ENCODE results near the gene TRIM44. TPM values are rescaled to one million over a fixed set of nuclear protein-coding genes. Genes with fewer than 3 reads are reported as not detected.

TRIM44 gene
- total RNA-seq, 3 donors from 2014 or later (not counting 1 experiment from before 2014, with no cell fraction given): 47.0 to 62.6 (median 51.9) TPM

GRCh38 chr11:35820614-35821013 lies 158.0 kb downstream of the TRIM44 start:
- Mint-ChIP-seq H3K27me3 (ENCODE audit: low read depth in 2 of 2) (peaks cover 0 to 3% of the 10 kb centered on the region in 2 donors), H3K9me3 (no peaks in the 10 kb centered on the region), H3K4me1 (peaks cover 12 to 14% of the 10 kb centered on the region in 2 donors), H3K36me3 (no peaks in the 10 kb centered on the region), H3K4me3 (no peak overlapping the region), H3K27ac (no peak overlapping the region)
- no peak for DNase-seq
- Histone ChIP-seq H3K9me3 (ENCODE audit: control insufficient read depth, insufficient read depth, low read length) (no peaks in the 10 kb centered on the region), H3K27me3 (ENCODE audit: control insufficient read depth, insufficient read depth, low read length) (no peaks in the 10 kb centered on the region), H3K4me3 (ENCODE audit: low read length) (no peak overlapping the region), H3K4me1 (ENCODE audit: control insufficient read depth, insufficient read depth, low read length) (peaks cover 9% of the 10 kb centered on the region), H3K27ac (ENCODE audit: low read length) (no peak overlapping the region), H3K36me3 (ENCODE audit: control insufficient read depth, insufficient read depth, low read length) (no peaks in the 10 kb centered on the region)
- TF ChIP-seq, protein P1, sequence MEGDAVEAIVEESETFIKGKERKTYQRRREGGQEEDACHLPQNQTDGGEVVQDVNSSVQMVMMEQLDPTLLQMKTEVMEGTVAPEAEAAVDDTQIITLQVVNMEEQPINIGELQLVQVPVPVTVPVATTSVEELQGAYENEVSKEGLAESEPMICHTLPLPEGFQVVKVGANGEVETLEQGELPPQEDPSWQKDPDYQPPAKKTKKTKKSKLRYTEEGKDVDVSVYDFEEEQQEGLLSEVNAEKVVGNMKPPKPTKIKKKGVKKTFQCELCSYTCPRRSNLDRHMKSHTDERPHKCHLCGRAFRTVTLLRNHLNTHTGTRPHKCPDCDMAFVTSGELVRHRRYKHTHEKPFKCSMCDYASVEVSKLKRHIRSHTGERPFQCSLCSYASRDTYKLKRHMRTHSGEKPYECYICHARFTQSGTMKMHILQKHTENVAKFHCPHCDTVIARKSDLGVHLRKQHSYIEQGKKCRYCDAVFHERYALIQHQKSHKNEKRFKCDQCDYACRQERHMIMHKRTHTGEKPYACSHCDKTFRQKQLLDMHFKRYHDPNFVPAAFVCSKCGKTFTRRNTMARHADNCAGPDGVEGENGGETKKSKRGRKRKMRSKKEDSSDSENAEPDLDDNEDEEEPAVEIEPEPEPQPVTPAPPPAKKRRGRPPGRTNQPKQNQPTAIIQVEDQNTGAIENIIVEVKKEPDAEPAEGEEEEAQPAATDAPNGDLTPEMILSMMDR (IDR thresholded peaks at IDR 0.05): no peak
- 97% methylated on average over 5 of the region's 5 CpGs for WGBS (ENCODE audit: insufficient coverage)
- intact Hi-C loops (cut with micrococcal nuclease): no loop called here
- ATAC-seq: no peak

DNA sequence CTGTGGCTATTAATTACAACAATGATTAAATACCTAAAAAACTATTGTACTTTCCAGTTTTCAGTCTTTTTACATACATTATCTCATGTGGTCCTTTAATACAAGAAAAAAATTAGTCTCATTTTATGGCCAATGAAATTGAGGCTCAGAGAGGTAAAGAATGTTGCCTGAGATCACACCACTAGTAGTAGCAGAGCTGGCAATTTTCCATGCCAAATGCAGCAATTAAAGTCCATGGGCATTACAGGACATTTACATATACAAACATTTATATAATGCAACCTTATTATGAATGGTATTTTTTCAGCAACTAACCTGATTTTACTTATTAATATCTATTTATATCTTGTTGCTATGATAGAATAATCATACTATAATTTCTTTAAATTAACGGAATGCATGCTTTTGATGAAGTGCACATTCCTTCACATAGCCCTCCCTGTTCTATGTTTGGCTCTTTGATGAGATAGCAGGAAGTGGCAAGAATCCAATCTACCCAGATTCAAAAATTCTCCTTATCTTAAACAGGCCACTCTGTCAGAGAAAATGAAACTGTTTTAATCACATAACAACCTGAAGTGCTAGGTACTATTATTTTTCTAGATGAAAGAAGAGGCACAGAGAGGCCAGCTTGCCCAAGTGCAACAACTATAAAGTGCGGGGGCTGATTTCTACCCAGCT lies 160.4 kb downstream of the TRIM44 start:
- no peaks in the 10 kb centered on the region for H3K27me3 ChIP-seq (ENCODE audit: control insufficient read depth, insufficient read depth, low read length)
- ATAC-seq: no peak
- H3K27ac ChIP-seq (ENCODE audit: low read length): no peak overlapping the region
- H3K9me3 Mint-ChIP-seq: no peaks in the 10 kb centered on the region
- H3K4me3 ChIP-seq (ENCODE audit: low read length): no peak overlapping the region
- H3K36me3 Mint-ChIP-seq: no peaks in the 10 kb centered on the region
- DNase-seq: no peak
- H3K27me3 Mint-ChIP-seq (ENCODE audit: low read depth in 2 of 2): peaks cover 0 to 3% of the 10 kb centered on the region in 2 donors
- no peaks in the 10 kb centered on the region for H3K9me3 ChIP-seq (ENCODE audit: control insufficient read depth, insufficient read depth, low read length)
- TF ChIP-seq, protein P1 (IDR thresholded peaks at IDR 0.05): no peak
- intact Hi-C loops (cut with micrococcal nuclease): loop anchor here (2.0 kb wide), 1 partner anchor 206 kb away; no protein-coding TSS in a partner anchor
- peaks cover 12 to 14% of the 10 kb centered on the region in 2 donors for H3K4me1 Mint-ChIP-seq
- no peak overlapping the region for H3K4me3 Mint-ChIP-seq
- H3K36me3 ChIP-seq (ENCODE audit: control insufficient read depth, insufficient read depth, low read length): no peaks in the 10 kb centered on the region
- H3K27ac Mint-ChIP-seq: no peak overlapping the region
- 92% methylated on average over 1 of the region's 2 CpGs for WGBS (ENCODE audit: insufficient coverage)
- H3K4me1 ChIP-seq (ENCODE audit: control insufficient read depth, insufficient read depth, low read length): peaks cover 9% of the 10 kb centered on the region

DNA sequence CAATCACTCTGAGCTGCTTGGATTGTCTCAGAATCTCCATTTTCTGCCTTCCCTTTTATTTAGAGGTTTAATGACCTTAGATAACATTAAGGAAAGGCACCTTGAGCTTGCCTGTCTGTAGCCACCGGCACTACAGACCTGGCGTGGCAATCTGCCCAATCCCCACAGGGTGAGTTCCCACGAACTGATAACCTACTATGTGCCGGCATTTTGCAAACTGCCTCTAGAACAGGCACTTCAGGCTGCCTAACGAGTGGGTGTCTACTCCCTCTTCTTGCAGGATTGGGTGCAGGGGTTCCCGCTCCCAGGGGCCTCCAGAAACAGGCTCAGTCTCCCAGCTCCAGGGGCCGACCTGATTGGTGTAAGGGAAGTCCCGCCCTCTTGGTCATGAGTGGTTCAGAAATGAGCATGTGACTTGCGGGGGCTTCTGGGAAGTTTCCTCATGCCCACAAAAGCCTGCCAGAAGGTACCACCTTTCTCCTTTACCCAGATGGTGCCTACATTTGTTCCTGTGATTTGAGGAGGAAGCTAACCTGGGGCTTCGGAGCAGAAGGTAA lies 161.2 kb downstream of the TRIM44 start:
- H3K27me3 Mint-ChIP-seq (ENCODE audit: low read depth in 2 of 2): peaks cover 0 to 3% of the 10 kb centered on the region in 2 donors
- no peaks in the 10 kb centered on the region for H3K9me3 ChIP-seq (ENCODE audit: control insufficient read depth, insufficient read depth, low read length)
- DNase-seq: no peak
- H3K4me3 Mint-ChIP-seq: no peak overlapping the region
- H3K4me1 Mint-ChIP-seq: peaks cover 12 to 14% of the 10 kb centered on the region in 2 donors
- H3K9me3 Mint-ChIP-seq: no peaks in the 10 kb centered on the region
- no peak for ATAC-seq
- TF ChIP-seq, protein P1 (IDR thresholded peaks at IDR 0.05): no peak
- 90% methylated on average over 9 of the region's 10 CpGs for WGBS (ENCODE audit: insufficient coverage)
- H3K27me3 ChIP-seq (ENCODE audit: control insufficient read depth, insufficient read depth, low read length): no peaks in the 10 kb centered on the region
- no peaks in the 10 kb centered on the region for H3K36me3 Mint-ChIP-seq
- H3K4me1 ChIP-seq (ENCODE audit: control insufficient read depth, insufficient read depth, low read length): peaks cover 9% of the 10 kb centered on the region
- H3K27ac ChIP-seq (ENCODE audit: low read length): no peak overlapping the region
- H3K36me3 ChIP-seq (ENCODE audit: control insufficient read depth, insufficient read depth, low read length): no peaks in the 10 kb centered on the region
- intact Hi-C loops (cut with micrococcal nuclease): loop anchor here (2.0 kb wide), 1 partner anchor 207 kb away; no protein-coding TSS in a partner anchor
- no peak overlapping the region for H3K27ac Mint-ChIP-seq
- no peak overlapping the region for H3K4me3 ChIP-seq (ENCODE audit: low read length)
